ENCODE measurements around the gene KCNA3.

Gene KCNA3

GRCh38 chr1:110690709-110691365, 16.1 kb upstream of the KCNA3 start:
- H3K27ac ChIP-seq = no peak overlapping the region
- no peak for TF ChIP-seq CTCF (conservative IDR thresholded peaks at IDR 0.05)
- no peak for TF ChIP-seq ZFX (IDR thresholded peaks at IDR 0.05)

- H3K27ac ChIP-seq = no peak overlapping the region
- TF ChIP-seq CTCF (conservative IDR thresholded peaks at IDR 0.05) (no peak), ZFX (IDR thresholded peaks at IDR 0.05) (no peak)
These were observed 15.1 kb upstream of the KCNA3 start for GRCh38 chr1:110689868-110690267.

GRCh38 chr1:110688514-110688913, 13.8 kb upstream of the KCNA3 start:
- H3K27ac ChIP-seq = no peak overlapping the region
- TF ChIP-seq ZFX (IDR thresholded peaks at IDR 0.05) = no peak
- no peak for TF ChIP-seq CTCF (conservative IDR thresholded peaks at IDR 0.05)

- TF ChIP-seq CTCF (conservative IDR thresholded peaks at IDR 0.05) (no peak), ZFX (IDR thresholded peaks at IDR 0.05) (no peak)
- H3K27ac ChIP-seq = no peak overlapping the region
These were observed 12.5 kb upstream of the KCNA3 start for GRCh38 chr1:110687250-110687649.

- no peak overlapping the region for H3K27ac ChIP-seq
- TF ChIP-seq CTCF (conservative IDR thresholded peaks at IDR 0.05) = peak; percentile 12
- TF ChIP-seq ZFX (IDR thresholded peaks at IDR 0.05) = no peak
These were observed 11.4 kb upstream of the KCNA3 start for GRCh38 chr1:110686188-110686587.

GRCh38 chr1:110684491-110684890, 9.8 kb upstream of the KCNA3 start:
- TF ChIP-seq ZFX (IDR thresholded peaks at IDR 0.05) = no peak
- TF ChIP-seq CTCF (conservative IDR thresholded peaks at IDR 0.05) = no peak
- H3K27ac ChIP-seq = no peak overlapping the region

- no peak overlapping the region for H3K27ac ChIP-seq
- TF ChIP-seq ZFX (IDR thresholded peaks at IDR 0.05) (no peak), CTCF (conservative IDR thresholded peaks at IDR 0.05) (no peak)
These were observed 8.2 kb upstream of the KCNA3 start for GRCh38 chr1:110682898-110683297.

Measured in C4-2B (cell line).